Transverse colon (tissue), 3 donors: Measurements from ENCODE around the gene ASPG.

Experiments used
- CTCF ChIP-seq, 5 experiments: fragments of 200-600 bp in 3 of 5; fragments of 450-650 bp in 2 of 5; sonication (generic) in 3 of 5; IDR thresholded peaks; 1 replicate in 2 of 5; 2 replicates in 3 of 5; pipeline ENCODE4 v1.5.1; 2016 to 2017; ENCODE audit warnings: antibody characterized with exemption in 5 of 5, inconsistent platforms in 3 of 5, mild to moderate bottlenecking in 2 of 5, moderate library complexity in 1 of 5
- EP300 ChIP-seq: sonication (generic); formaldehyde crosslinking; IDR thresholded peaks from one replicate; pipeline ENCODE4 v1.6.1; 2017; ENCODE audit warnings: antibody characterized with exemption, low read depth
- POLR2A ChIP-seq: fragments of 450-650 bp; IDR thresholded peaks from one replicate; pipeline ENCODE4 v1.6.1; 2016; ENCODE audit warnings: antibody characterized with exemption, mild to moderate bottlenecking, moderate library complexity

DNA sequence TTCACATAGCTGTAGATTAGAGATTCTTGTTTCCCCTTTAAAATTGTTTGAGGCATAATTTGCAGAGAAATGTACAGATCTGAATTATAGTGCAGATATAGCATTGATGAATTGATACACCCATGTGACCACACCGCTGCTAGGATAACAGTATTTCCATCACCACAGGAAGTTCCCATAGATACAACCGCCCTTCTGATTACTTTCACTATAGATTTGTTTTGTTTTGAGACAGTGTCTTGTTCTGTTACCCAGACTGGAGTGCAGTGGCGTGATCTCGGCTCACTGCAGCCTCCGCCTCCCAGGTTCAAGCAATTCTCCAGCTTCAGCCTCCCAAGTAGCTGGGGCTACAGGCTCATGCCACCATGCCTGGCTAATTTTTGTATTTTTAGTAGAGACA, 8.8 kb upstream of the ASPG start:
- no peak for TF ChIP-seq POLR2A
- TF ChIP-seq CTCF (IDR thresholded peaks at IDR 0.05): no peak
- TF ChIP-seq EP300: no peak
